Measurements from ENCODE around the gene KRT75. TPM values are rescaled to one million over a fixed set of nuclear protein-coding genes. Genes with fewer than 3 reads are reported as not detected.
"Not testable (repeated sequence)": the region's sequence is repeated elsewhere in the genome, so short reads cannot be mapped to it uniquely, and the experiment has no call there.

The KRT75 gene
- total RNA-seq, 4 donors from 2014 or later: 0.44 TPM; not detected in 3

GRCh38 chr12:52414936-52415335 lies 19.2 kb downstream of the KRT75 start:
- H3K27ac ChIP-seq: peak overlapping the region in 3 of 4 donors; percentile 43 to 66 (median 65)
- H3K36me3 ChIP-seq: no peaks in the 10 kb centered on the region
- intact Hi-C loops (cut with DNase I): no loop called here
- H3K4me1 ChIP-seq: peaks cover 4 to 36% (median 14%) of the 10 kb centered on the region in 3 donors
- no peak overlapping the region for H3K4me3 ChIP-seq
- DNase-seq: no peak
- H3K27me3 ChIP-seq: no peaks in the 10 kb centered on the region
- TF ChIP-seq CTCF (IDR thresholded peaks at IDR 0.05) (no peak), POLR2A (IDR thresholded peaks at IDR 0.05) (no peak)
- 63 to 86% methylated on average over 2 to 4 of the region's 5 CpGs for WGBS, 2 donors
- no peaks in the 10 kb centered on the region for H3K9me3 ChIP-seq

GRCh38 chr12:52413782-52414345 lies 20.3 kb downstream of the KRT75 start:
- no peak for TF ChIP-seq CTCF (IDR thresholded peaks at IDR 0.05)
- TF ChIP-seq POLR2A (IDR thresholded peaks at IDR 0.05): no peak
- Histone ChIP-seq H3K27me3 (no peaks in the 10 kb centered on the region), H3K27ac (no peak overlapping the region), H3K36me3 (no peaks in the 10 kb centered on the region), H3K9me3 (no peaks in the 10 kb centered on the region), H3K4me3 (no peak overlapping the region), H3K4me1 (peaks cover 4 to 36% (median 14%) of the 10 kb centered on the region in 3 donors)
- DNase-seq: no peak
- WGBS, 2 donors: 42 to 54% methylated on average over 4 of the region's 8 CpGs
- intact Hi-C loops (cut with DNase I): no loop called here

- Histone ChIP-seq H3K9me3 (no peaks in the 10 kb centered on the region), H3K27me3 (peaks cover 0 to 5% (median 0%) of the 10 kb centered on the region in 4 donors), H3K4me1 (peaks cover 4 to 36% (median 14%) of the 10 kb centered on the region in 3 donors), H3K27ac (no peak overlapping the region), H3K4me3 (no peak overlapping the region), H3K36me3 (no peaks in the 10 kb centered on the region)
- 34 to 57% methylated on average over 4 of the region's 4 CpGs for WGBS, 2 donors
- TF ChIP-seq POLR2A (IDR thresholded peaks at IDR 0.05) (no peak), CTCF (IDR thresholded peaks at IDR 0.05) (no peak)
- no peak for DNase-seq
- intact Hi-C loops (cut with DNase I): no loop called here
Observed at GRCh38 chr12:52413202-52413601, 21.0 kb downstream of the KRT75 start.

- no peak overlapping the region for H3K4me3 ChIP-seq
- no peaks in the 10 kb centered on the region for H3K9me3 ChIP-seq
- DNase-seq: no peak
- H3K4me1 ChIP-seq: peaks cover 4 to 29% (median 9%) of the 10 kb centered on the region in 3 donors
- no peak for TF ChIP-seq POLR2A (IDR thresholded peaks at IDR 0.05)
- TF ChIP-seq CTCF (IDR thresholded peaks at IDR 0.05): no peak
- no peaks in the 10 kb centered on the region for H3K36me3 ChIP-seq
- WGBS, 2 donors: 79 to 85% methylated on average over 6 to 10 of the region's 10 CpGs
- H3K27me3 ChIP-seq: peaks cover 0 to 13% (median 0%) of the 10 kb centered on the region in 4 donors
- intact Hi-C loops (cut with DNase I): no loop called here
- no peak overlapping the region for H3K27ac ChIP-seq
Observed at GRCh38 chr12:52411815-52412214, 22.4 kb downstream of the KRT75 start.

- H3K9me3 ChIP-seq; H3K4me3 ChIP-seq; intact Hi-C loops (cut with DNase I); H3K36me3 ChIP-seq; H3K27ac ChIP-seq; DNase-seq: not testable (repeated sequence)
- Histone ChIP-seq H3K4me1 (peaks cover 0 to 22% (median 3%) of the 10 kb centered on the region in 3 donors), H3K27me3 (peaks cover 0 to 13% (median 0%) of the 10 kb centered on the region in 4 donors)
- WGBS, 2 donors: no CpG with 5 or more reads among the region's 1 CpG
Observed at GRCh38 chr12:52410589-52411248, 23.5 kb downstream of the KRT75 start.
